ENCODE data around the gene CCDC171. TPM values are rescaled to one million over a fixed set of nuclear protein-coding genes. Genes with fewer than 3 reads are reported as not detected.

CCDC171 gene
- total and polyA plus RNA-seq, 2 experiments from 2014 or later, result 0.73 to 2.9 TPM

DNA sequence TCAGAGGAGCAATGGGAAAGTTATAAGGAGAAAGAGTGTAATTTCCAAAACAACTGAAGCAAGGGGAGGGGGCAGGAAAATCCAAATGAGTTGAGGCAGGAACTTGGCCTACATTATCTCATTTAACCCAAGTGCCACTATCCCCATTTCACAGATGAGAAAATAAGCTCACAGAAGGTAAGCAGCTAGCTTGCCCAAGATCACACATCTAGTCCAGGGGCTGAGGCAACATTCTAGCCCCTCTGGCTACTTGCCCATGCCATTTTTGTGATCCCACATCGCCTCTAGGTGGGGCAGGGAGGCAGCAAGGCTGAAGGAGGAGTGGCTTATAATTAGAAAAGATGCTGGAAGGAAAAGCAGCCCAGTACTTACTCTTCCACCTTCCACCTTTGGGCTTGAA, 39.5 kb upstream of the CCDC171 start:
- Histone ChIP-seq H2AFZ (no peak overlapping the region), H3K27ac (no peak overlapping the region), H3K9me3 (ENCODE audit: low read depth) (no peaks in the 10 kb centered on the region), H4K20me1 (ENCODE audit: insufficient read depth, poor library complexity, severe bottlenecking) (no peaks in the 10 kb centered on the region), H3K4me3 (no peak overlapping the region), H3K4me2 (no peak overlapping the region), H3K27me3 (no peaks in the 10 kb centered on the region), H3K4me1 (ENCODE audit: insufficient read depth) (no peaks in the 10 kb centered on the region), H3K9me2 (replicated peaks; ENCODE audit: insufficient read depth) (no peaks in the 10 kb centered on the region), H3K79me2 (peaks cover 18% of the 10 kb centered on the region), H3K36me3 (replicated peaks; ENCODE audit: insufficient read depth, low read depth) (no peaks in the 10 kb centered on the region)
- no peak for DNase-seq (ENCODE audit: low spot score)
- 31% methylated on average over 1 of the region's 1 CpG for WGBS (ENCODE audit: low lambda C conversion rate, missing lambda C conversion rate)
- TF ChIP-seq, protein P1, sequence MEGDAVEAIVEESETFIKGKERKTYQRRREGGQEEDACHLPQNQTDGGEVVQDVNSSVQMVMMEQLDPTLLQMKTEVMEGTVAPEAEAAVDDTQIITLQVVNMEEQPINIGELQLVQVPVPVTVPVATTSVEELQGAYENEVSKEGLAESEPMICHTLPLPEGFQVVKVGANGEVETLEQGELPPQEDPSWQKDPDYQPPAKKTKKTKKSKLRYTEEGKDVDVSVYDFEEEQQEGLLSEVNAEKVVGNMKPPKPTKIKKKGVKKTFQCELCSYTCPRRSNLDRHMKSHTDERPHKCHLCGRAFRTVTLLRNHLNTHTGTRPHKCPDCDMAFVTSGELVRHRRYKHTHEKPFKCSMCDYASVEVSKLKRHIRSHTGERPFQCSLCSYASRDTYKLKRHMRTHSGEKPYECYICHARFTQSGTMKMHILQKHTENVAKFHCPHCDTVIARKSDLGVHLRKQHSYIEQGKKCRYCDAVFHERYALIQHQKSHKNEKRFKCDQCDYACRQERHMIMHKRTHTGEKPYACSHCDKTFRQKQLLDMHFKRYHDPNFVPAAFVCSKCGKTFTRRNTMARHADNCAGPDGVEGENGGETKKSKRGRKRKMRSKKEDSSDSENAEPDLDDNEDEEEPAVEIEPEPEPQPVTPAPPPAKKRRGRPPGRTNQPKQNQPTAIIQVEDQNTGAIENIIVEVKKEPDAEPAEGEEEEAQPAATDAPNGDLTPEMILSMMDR (IDR thresholded peaks at IDR 0.05; ENCODE audit: poor library complexity), result no peak
- no peak for TF ChIP-seq EZH2 (IDR thresholded peaks at IDR 0.05; ENCODE audit: borderline replicate concordance)
- TF ChIP-seq EZH2phosphoT487 (IDR thresholded peaks at IDR 0.05; ENCODE audit: low read depth, severe bottlenecking, unreplicated experiment), result no peak

DNA sequence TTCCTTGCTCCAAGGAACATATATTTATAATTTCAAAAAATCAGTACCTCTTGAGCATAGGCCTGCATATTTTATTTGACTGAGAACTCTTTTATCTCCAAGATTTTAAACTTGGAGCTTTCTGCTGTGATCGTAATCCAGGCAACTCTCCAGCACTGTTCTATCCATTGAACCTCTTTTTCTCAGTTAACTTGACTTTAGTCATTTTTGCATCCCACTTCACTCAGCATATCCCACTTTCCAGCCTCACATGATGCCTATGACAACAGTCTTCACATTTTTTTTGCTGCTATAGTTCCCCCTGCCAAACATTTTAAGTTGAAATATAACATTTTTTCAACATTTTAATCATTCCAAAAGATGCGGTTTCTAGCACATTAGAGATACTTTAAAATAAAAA, 33.0 kb upstream of the CCDC171 start:
- Histone ChIP-seq H3K4me3 (no peak overlapping the region), H3K9me2 (replicated peaks; ENCODE audit: insufficient read depth) (no peaks in the 10 kb centered on the region), H3K9me3 (ENCODE audit: low read depth) (no peaks in the 10 kb centered on the region), H3K27me3 (no peaks in the 10 kb centered on the region), H3K36me3 (replicated peaks; ENCODE audit: insufficient read depth, low read depth) (no peaks in the 10 kb centered on the region), H3K79me2 (no peaks in the 10 kb centered on the region), H3K4me2 (no peak overlapping the region), H3K27ac (no peak overlapping the region), H4K20me1 (ENCODE audit: insufficient read depth, poor library complexity, severe bottlenecking) (no peaks in the 10 kb centered on the region), H2AFZ (no peak overlapping the region), H3K4me1 (ENCODE audit: insufficient read depth) (no peaks in the 10 kb centered on the region)
- no peak for DNase-seq (ENCODE audit: low spot score)
- 87% methylated on average over 2 of the region's 2 CpGs for WGBS (ENCODE audit: low lambda C conversion rate, missing lambda C conversion rate)
- TF ChIP-seq EZH2phosphoT487 (IDR thresholded peaks at IDR 0.05; ENCODE audit: low read depth, severe bottlenecking, unreplicated experiment) (no peak), EZH2 (IDR thresholded peaks at IDR 0.05; ENCODE audit: borderline replicate concordance) (no peak)
- TF ChIP-seq, protein P1 (IDR thresholded peaks at IDR 0.05; ENCODE audit: poor library complexity), result no peak

DNA sequence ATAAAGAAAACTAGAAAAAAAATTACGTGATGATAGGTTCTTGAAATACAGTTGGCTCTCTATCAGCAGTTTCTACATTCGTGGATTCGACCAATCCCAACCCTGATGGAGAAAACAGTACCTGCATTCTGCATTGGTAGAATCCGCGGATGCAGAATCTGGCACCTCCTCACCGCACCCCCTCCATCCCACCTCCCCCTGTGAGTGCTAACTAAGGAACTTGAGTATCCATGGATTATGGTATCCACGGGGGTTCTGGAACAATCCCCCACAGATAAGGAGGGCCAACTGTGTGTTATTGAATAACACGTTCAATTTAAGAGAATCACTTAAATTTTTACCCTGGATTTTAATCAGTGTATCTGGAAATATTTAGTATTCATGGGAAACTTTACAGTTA, 31.6 kb upstream of the CCDC171 start:
- no peak overlapping the region for H3K4me2 ChIP-seq
- no peak for DNase-seq (ENCODE audit: low spot score)
- no peaks in the 10 kb centered on the region for H3K36me3 ChIP-seq (replicated peaks; ENCODE audit: insufficient read depth, low read depth)
- no peak overlapping the region for H3K27ac ChIP-seq
- TF ChIP-seq EZH2 (IDR thresholded peaks at IDR 0.05; ENCODE audit: borderline replicate concordance) (no peak), EZH2phosphoT487 (IDR thresholded peaks at IDR 0.05; ENCODE audit: low read depth, severe bottlenecking, unreplicated experiment) (no peak)
- TF ChIP-seq, protein P1 (IDR thresholded peaks at IDR 0.05; ENCODE audit: poor library complexity), result no peak
- no peak overlapping the region for H2AFZ ChIP-seq
- no peak overlapping the region for H3K4me3 ChIP-seq
- H3K4me1 ChIP-seq (ENCODE audit: insufficient read depth), result no peaks in the 10 kb centered on the region
- H3K27me3 ChIP-seq, result no peaks in the 10 kb centered on the region
- 61% methylated on average over 8 of the region's 8 CpGs for WGBS (ENCODE audit: low lambda C conversion rate, missing lambda C conversion rate)
- no peaks in the 10 kb centered on the region for H3K9me2 ChIP-seq (replicated peaks; ENCODE audit: insufficient read depth)
- H3K79me2 ChIP-seq, result no peaks in the 10 kb centered on the region
- H4K20me1 ChIP-seq (ENCODE audit: insufficient read depth, poor library complexity, severe bottlenecking), result no peaks in the 10 kb centered on the region
- H3K9me3 ChIP-seq (ENCODE audit: low read depth), result no peaks in the 10 kb centered on the region

All from hepatocyte (in vitro differentiated cells).